Mesangial cell (primary cell): ENCODE results near the gene ST13. TPM values are rescaled to one million over a fixed set of nuclear protein-coding genes. Genes with fewer than 3 reads are reported as not detected.

Source experiments
- total RNA-seq: library from RNA; depleted of rRNA; stranded (reverse); fragments of >200 nt; gene quantifications from 2 replicates; pipeline ENCODE4 v1.2.3, GENCODE V29; 2015

ST13 gene
- total RNA-seq = 65.5 and 99.9 TPM in 2 replicates

GRCh38 chr22:40856513-40857308, at the start of gene ST13, which contains the start of gene XPNPEP3:
ST13 (minus strand) TSS chr22:40856639; CDS start chr22:40856540, 99 bp downstream.
XPNPEP3 (plus strand) TSS chr22:40857148; CDS start chr22:40857182, 34 bp downstream.

GRCh38 chr22:40862013-40862412, 5.6 kb upstream of the ST13 start, which contains the start of gene DNAJB7:
DNAJB7 (minus strand) TSS chr22:40862113; CDS start chr22:40861994, 119 bp downstream.

GRCh38 chr22:40818747-40819598, 37.5 kb downstream of the ST13 start, which contains the start of gene SLC25A17:
SLC25A17 (minus strand) TSS chr22:40819346; CDS start chr22:40819248, 98 bp downstream.

Other genes with a start within 250 kb of the ST13 start
- gene MRTFA, start 219.9 kb downstream of the ST13 start, total RNA-seq = 57.4 and 59.8 TPM in 2 replicates
- 0.33 and 0.89 TPM in 2 replicates for gene MCHR1, start 177.2 kb downstream of the ST13 start, total RNA-seq
- 12.8 and 23.3 TPM in 2 replicates for gene SLC25A17, start 37.3 kb downstream of the ST13 start, total RNA-seq
- 6.5 and 12.4 TPM in 2 replicates for gene XPNPEP3, start 509 bp upstream of the ST13 start, total RNA-seq
- gene DNAJB7, start 5.5 kb upstream of the ST13 start, total RNA-seq = not detected in 2 replicates
- 58.1 and 86.2 TPM in 2 replicates for gene RBX1, start 94.7 kb upstream of the ST13 start, total RNA-seq
- 30.1 and 74.3 TPM in 2 replicates for gene EP300, start 236.0 kb upstream of the ST13 start, total RNA-seq